Endothelial cell of umbilical vein (primary cell): ENCODE results near the gene KRT76. TPM values are rescaled to one million over a fixed set of nuclear protein-coding genes. Genes with fewer than 3 reads are reported as not detected.

ENCODE experiments used
- BruUV-seq: library from RNA; stranded (reverse); fragments of 400-500 nt; replicated peaks from 2 replicates; lab custom pipeline; 2021; lab: Mats Ljungman, UMichigan
- CTCF ChIA-PET: fragments of 300-600, 350-600 bp; sonication (Branson Sonifier 250); formaldehyde crosslinking; loops from one replicate; lab custom pipeline; 2021; ENCODE audit warnings: antibody characterized with exemption, inconsistent platforms; lab: Charles Lee
- POLR2A ChIA-PET: fragments of 300-600, 350-600 bp; sonication (Branson Sonifier 250); formaldehyde crosslinking; loops from one replicate; lab custom pipeline; 2021; ENCODE audit warnings: antibody characterized with exemption, inconsistent platforms; lab: Charles Lee
- DNase-seq: peaks from one replicate; pipeline ENCODE4 v3.0.0-alpha.2; 2011; ENCODE audit warnings: low read depth, low spot score
- FAIRE-seq: peaks from 2 replicates; lab custom pipeline; 2011; peaks lifted over from hg19 to GRCh38; lab: Jason Lieb, UNC
- H2AFZ ChIP-seq: 2 replicates; pipeline ENCODE4 v1.6.0; 2012; ENCODE audit warnings: low read depth, low read length, control low read depth, inconsistent platforms
- H3K27ac ChIP-seq: 2 replicates; pipeline ENCODE4 v1.5.1; 2011; ENCODE audit warnings: low read depth, mild to moderate bottlenecking, control low read depth, low read length, moderate library complexity; ENCODE audit not compliant: insufficient read depth
- H3K27me3 ChIP-seq, 2 experiments: 2 replicates each; pipeline versions ENCODE4 v1.6.0 to v1.6.1; 2011; ENCODE audit warnings: low read length in 2 of 2, mixed read lengths in 1 of 2; ENCODE audit not compliant: control insufficient read depth in 2 of 2, insufficient read depth in 2 of 2
- H3K36me3 ChIP-seq, 2 experiments: 2 replicates in 1 of 2; 3 replicates in 1 of 2; pipeline ENCODE4 v1.5.1; 2011; ENCODE audit warnings: low read length in 2 of 2, mild to moderate bottlenecking in 1 of 2, moderate library complexity in 1 of 2; ENCODE audit not compliant: control insufficient read depth in 2 of 2, insufficient read depth in 2 of 2; ENCODE audit errors: extremely low read depth in 1 of 2
- H3K4me1 ChIP-seq: 3 replicates; pipeline ENCODE4 v1.5.1; 2011; ENCODE audit warnings: mild to moderate bottlenecking, low read length; ENCODE audit not compliant: control insufficient read depth, insufficient read depth; ENCODE audit errors: extremely low read depth
- H3K4me2 ChIP-seq: 2 replicates; pipeline ENCODE4 v1.6.1; 2011; ENCODE audit warnings: low read length, control low read depth, mixed read lengths; ENCODE audit not compliant: insufficient read depth
- H3K4me3 ChIP-seq, 3 experiments: fragments of 200-600 bp in 1 of 3; sonication (generic), shearing (Covaris generic) in 1 of 3; replicated peaks in 1 of 3; 2 replicates each; pipeline ENCODE4 v1.5.1; 2011 to 2016; ENCODE audit warnings: control low read depth in 3 of 3, low read length in 3 of 3, mild to moderate bottlenecking in 2 of 3, inconsistent platforms in 1 of 3, low read depth in 1 of 3, moderate library complexity in 1 of 3; ENCODE audit not compliant: insufficient read depth in 1 of 3
- H3K79me2 ChIP-seq: 2 replicates; pipeline ENCODE4 v1.6.0; 2012; ENCODE audit warnings: low read length, inconsistent platforms; ENCODE audit not compliant: control insufficient read depth, insufficient read depth
- H3K9ac ChIP-seq: replicated peaks from 2 replicates; pipeline ENCODE3; 2011; ENCODE audit warnings: low read length, control low read depth; ENCODE audit not compliant: insufficient read depth; ENCODE audit errors: extremely low read depth
- H3K9me1 ChIP-seq: replicated peaks from 3 replicates; pipeline ENCODE4 v1.6.0; 2011; ENCODE audit warnings: mild to moderate bottlenecking, low read length; ENCODE audit not compliant: control insufficient read depth, insufficient read depth; ENCODE audit errors: extremely low read depth
- H3K9me3 ChIP-seq: replicated peaks from 2 replicates; pipeline ENCODE4 v1.5.1; 2012; ENCODE audit warnings: low read length, inconsistent platforms; ENCODE audit not compliant: control insufficient read depth, insufficient read depth
- H4K20me1 ChIP-seq: replicated peaks from 2 replicates; pipeline ENCODE3; 2011; ENCODE audit warnings: mild to moderate bottlenecking, low read length; ENCODE audit not compliant: control insufficient read depth, insufficient read depth; ENCODE audit errors: extremely low read depth
- CTCF ChIP-seq, 2 donors: IDR thresholded peaks; 1 replicate in 1 of 2; 2 replicates in 1 of 2; pipeline ENCODE4 v1.5.1; 2011; ENCODE audit warnings: low read length in 2 of 2, mild to moderate bottlenecking in 2 of 2, moderate library complexity in 2 of 2, control low read depth in 1 of 2, inconsistent platforms in 1 of 2, low read depth in 1 of 2; ENCODE audit not compliant: insufficient read depth in 1 of 2; ENCODE audit errors: extremely low read depth in 1 of 2
- EZH2 ChIP-seq: IDR thresholded peaks from 2 replicates; pipeline ENCODE4 v1.6.1; 2012; ENCODE audit warnings: borderline replicate concordance, low read depth, mild to moderate bottlenecking, moderate library complexity, low read length, inconsistent platforms; ENCODE audit not compliant: severe bottlenecking
- FOS ChIP-seq: IDR thresholded peaks from 2 replicates; pipeline ENCODE4 v1.6.1; 2011; ENCODE audit warnings: mild to moderate bottlenecking, low read length, moderate library complexity, borderline replicate concordance; ENCODE audit not compliant: insufficient read depth
- JUN ChIP-seq: IDR thresholded peaks from 2 replicates; pipeline ENCODE4 v1.6.1; 2011; ENCODE audit warnings: borderline replicate concordance, low read depth; ENCODE audit not compliant: insufficient read length, insufficient read depth
- MAX ChIP-seq: IDR thresholded peaks from 2 replicates; pipeline ENCODE4 v1.6.1; 2011; ENCODE audit not compliant: insufficient read depth, insufficient read length
- MYC ChIP-seq: IDR thresholded peaks from one replicate; pipeline ENCODE4 v1.6.1; 2011; ENCODE audit warnings: mild to moderate bottlenecking, low read depth, low read length
- POLR2A ChIP-seq: IDR thresholded peaks from 2 replicates; pipeline ENCODE4 v1.6.1; 2012; ENCODE audit warnings: low read depth, mild to moderate bottlenecking, control low read depth, low read length
- POLR2AphosphoS5 ChIP-seq: IDR thresholded peaks from 2 replicates; pipeline ENCODE4 v1.6.1; 2012; ENCODE audit warnings: low read depth, mild to moderate bottlenecking, control low read depth, low read length, moderate library complexity; ENCODE audit not compliant: insufficient read depth
- dilution Hi-C: fragments of 300-500 bp; cut with MboI; formaldehyde crosslinking; loops from one replicate; pipeline ENCODE4 v1.15.0; 2019; ENCODE audit warnings: low sequenced_read_pairs; ENCODE audit not compliant: extremely low pct_ligation_motif_present
- intact Hi-C: fragments of 100-400 bp; cut with micrococcal nuclease; formaldehyde crosslinking; loops from one replicate; pipeline ENCODE4 v1.10.0; 2022
- polyA plus RNA-seq, 4 experiments: library from polyadenylated mRNA; depleted of rRNA in 3 of 4; stranded (reverse) in 3 of 4; unstranded in 1 of 4; fragments of >200 nt; gene quantifications; 2 replicates each; pipeline versions ENCODE4 v1.2.1 to v1.2.3, GENCODE V29; 2011 to 2012; ENCODE audit warnings: missing spikeins in 1 of 4
- total RNA-seq: library from RNA; stranded (reverse); gene quantifications from 2 replicates; pipeline ENCODE4 v1.2.3, GENCODE V29; 2021

KRT76 gene
- total and polyA plus RNA-seq, 2 donors (not counting 3 experiments of a cell fraction or from before 2014, with no cell fraction given), result not detected

GRCh38 chr12:52784909-52785308 is 7.8 kb upstream of the KRT76 start:
- ChIA-PET POLR2A (no interaction called here), CTCF (no interaction called here)
- no peak overlapping the region for H3K4me2 ChIP-seq
- no TSS peak for BruUV-seq
- no peak for DNase-seq
- H3K27ac ChIP-seq, result no peak overlapping the region
- H3K36me3 ChIP-seq, result no peaks in the 10 kb centered on the region
- intact Hi-C loops, result no loop called here
- H2AFZ ChIP-seq, result no peak overlapping the region
- H3K4me3 ChIP-seq, result no peak overlapping the region
- H3K4me1 ChIP-seq, result no peaks in the 10 kb centered on the region
- no peak overlapping the region for H3K9ac ChIP-seq
- peaks cover 5% of the 10 kb centered on the region in 2 experiments for H3K27me3 ChIP-seq
- no peaks in the 10 kb centered on the region for H4K20me1 ChIP-seq
- dilution Hi-C loops, result no loop called here
- TF ChIP-seq EZH2 (no peak), JUN (no peak), MYC (no peak), POLR2AphosphoS5 (no peak), FOS (no peak), POLR2A (no peak)
- no peaks in the 10 kb centered on the region for H3K9me3 ChIP-seq
- no peak for FAIRE-seq
- H3K9me1 ChIP-seq, result no peaks in the 10 kb centered on the region
- H3K79me2 ChIP-seq, result no peaks in the 10 kb centered on the region

- no peak overlapping the region for H2AFZ ChIP-seq
- FAIRE-seq, result no peak
- BruUV-seq, result no TSS peak
- CTCF ChIA-PET, result no interaction called here
- H3K4me1 ChIP-seq, result no peaks in the 10 kb centered on the region
- intact Hi-C loops (no loop called here), dilution Hi-C loops (no loop called here)
- no peaks in the 10 kb centered on the region for H3K36me3 ChIP-seq
- TF ChIP-seq CTCF (IDR thresholded peaks at IDR 0.05; ENCODE audit: extremely low read depth in 1 of 2, insufficient read depth in 1 of 2, low read depth in 1 of 2, low read length in 2 of 2), result no peak
- TF ChIP-seq MYC, result no peak
- TF ChIP-seq EZH2, result no peak
- no peak for TF ChIP-seq MAX
- no peak for TF ChIP-seq POLR2AphosphoS5
- TF ChIP-seq FOS, result no peak
- no peak overlapping the region for H3K4me2 ChIP-seq
- POLR2A ChIA-PET, result no interaction called here
- no peaks in the 10 kb centered on the region for H3K9me1 ChIP-seq
- no peaks in the 10 kb centered on the region for H3K79me2 ChIP-seq
- H4K20me1 ChIP-seq, result no peaks in the 10 kb centered on the region
- H3K9ac ChIP-seq, result no peak overlapping the region
- peaks cover 4 to 9% of the 10 kb centered on the region in 2 experiments for H3K27me3 ChIP-seq
- H3K9me3 ChIP-seq, result no peaks in the 10 kb centered on the region
- H3K4me3 ChIP-seq, result no peak overlapping the region
- H3K27ac ChIP-seq, result no peak overlapping the region
- no peak for DNase-seq
These were observed 6.6 kb upstream of the KRT76 start for GRCh38 chr12:52783563-52784316.
